ENCODE measurements around the gene ZIM2.

GRCh38 chr19:56836059-56836458 lies 4.5 kb downstream of the ZIM2 start:
- TF ChIP-seq CTCF (IDR thresholded peaks at IDR 0.05) (no peak), POLR2A (IDR thresholded peaks at IDR 0.05) (no peak)
